ENCODE data around the gene CNTNAP2.

GRCh38 chr7:146296028-146296427 is 179.4 kb downstream of the CNTNAP2 start:
- TF ChIP-seq YY1 (IDR thresholded peaks at IDR 0.05; ENCODE audit: insufficient read depth, insufficient read length) (no peak), SUZ12 (IDR thresholded peaks at IDR 0.05; ENCODE audit: extremely low read depth, insufficient read depth, insufficient read length) (no peak)
